ENCODE results near the gene SNAPC2.

The SNAPC2 gene

GRCh38 chr19:7874897-7875273 is 45.3 kb upstream of the SNAPC2 start:
- H3K27ac ChIP-seq (replicated peaks), result no peak overlapping the region
- peaks cover 23% of the 10 kb centered on the region for H3K27me3 ChIP-seq (ENCODE audit: insufficient read depth, poor library complexity, severe bottlenecking)
- DNase-seq (ENCODE audit: low read depth in 1 of 2, low spot score in 1 of 2), result no peak
- TF ChIP-seq SPI1 (IDR thresholded peaks at IDR 0.05; ENCODE audit: borderline replicate concordance, low read depth), result no peak
- no peak overlapping the region for H3K4me3 ChIP-seq (replicated peaks; ENCODE audit: insufficient read depth, low read length)

DNA sequence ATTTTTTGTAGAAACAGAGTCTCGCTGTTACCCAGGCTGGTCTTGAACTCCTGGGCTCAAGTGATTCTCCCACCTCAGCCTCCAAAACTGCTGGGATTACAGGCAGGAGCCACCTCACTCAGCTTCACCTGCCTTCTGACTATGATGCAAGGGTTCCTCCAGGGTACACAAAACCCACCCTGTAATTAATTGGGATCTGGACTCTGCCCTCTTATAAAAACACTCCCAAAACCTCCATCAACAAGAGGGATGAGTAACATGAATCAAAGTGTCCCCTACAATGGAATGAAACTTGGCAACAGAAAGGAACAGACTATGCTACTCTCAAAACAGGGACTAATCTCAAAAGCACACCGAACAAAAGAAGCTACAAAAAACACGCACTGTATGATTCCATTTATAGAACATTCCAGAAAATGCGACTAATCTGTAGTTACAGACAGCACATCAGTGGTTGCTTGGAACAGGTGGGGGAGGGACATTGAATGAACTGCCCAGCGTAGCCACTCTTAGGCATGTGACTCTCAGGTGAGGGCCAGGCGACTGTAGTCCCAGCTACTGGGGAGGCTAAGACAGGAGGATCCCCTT is 42.8 kb upstream of the SNAPC2 start:
- H3K27ac ChIP-seq (replicated peaks), result no peak overlapping the region
- no peak for DNase-seq (ENCODE audit: low read depth in 1 of 2, low spot score in 1 of 2)
- H3K4me3 ChIP-seq (replicated peaks; ENCODE audit: insufficient read depth, low read length), result no peak overlapping the region
- TF ChIP-seq, protein P1, sequence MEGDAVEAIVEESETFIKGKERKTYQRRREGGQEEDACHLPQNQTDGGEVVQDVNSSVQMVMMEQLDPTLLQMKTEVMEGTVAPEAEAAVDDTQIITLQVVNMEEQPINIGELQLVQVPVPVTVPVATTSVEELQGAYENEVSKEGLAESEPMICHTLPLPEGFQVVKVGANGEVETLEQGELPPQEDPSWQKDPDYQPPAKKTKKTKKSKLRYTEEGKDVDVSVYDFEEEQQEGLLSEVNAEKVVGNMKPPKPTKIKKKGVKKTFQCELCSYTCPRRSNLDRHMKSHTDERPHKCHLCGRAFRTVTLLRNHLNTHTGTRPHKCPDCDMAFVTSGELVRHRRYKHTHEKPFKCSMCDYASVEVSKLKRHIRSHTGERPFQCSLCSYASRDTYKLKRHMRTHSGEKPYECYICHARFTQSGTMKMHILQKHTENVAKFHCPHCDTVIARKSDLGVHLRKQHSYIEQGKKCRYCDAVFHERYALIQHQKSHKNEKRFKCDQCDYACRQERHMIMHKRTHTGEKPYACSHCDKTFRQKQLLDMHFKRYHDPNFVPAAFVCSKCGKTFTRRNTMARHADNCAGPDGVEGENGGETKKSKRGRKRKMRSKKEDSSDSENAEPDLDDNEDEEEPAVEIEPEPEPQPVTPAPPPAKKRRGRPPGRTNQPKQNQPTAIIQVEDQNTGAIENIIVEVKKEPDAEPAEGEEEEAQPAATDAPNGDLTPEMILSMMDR (IDR thresholded peaks at IDR 0.05; ENCODE audit: insufficient read depth, low read length), result no peak
- TF ChIP-seq GABPA (IDR thresholded peaks at IDR 0.05; ENCODE audit: low read depth), result no peak
- TF ChIP-seq SPI1 (IDR thresholded peaks at IDR 0.05; ENCODE audit: borderline replicate concordance, low read depth), result no peak
- no peak for TF ChIP-seq POLR2AphosphoS5 (IDR thresholded peaks at IDR 0.05; ENCODE audit: low read depth)
- no peak for TF ChIP-seq REST (IDR thresholded peaks at IDR 0.05; ENCODE audit: insufficient replicate concordance, low read depth)
- H3K27me3 ChIP-seq (ENCODE audit: insufficient read depth, poor library complexity, severe bottlenecking), result peaks cover 23% of the 10 kb centered on the region

GRCh38 chr19:7879111-7879807 is 40.9 kb upstream of the SNAPC2 start:
- DNase-seq (ENCODE audit: low read depth in 1 of 2, low spot score in 1 of 2), result no peak
- TF ChIP-seq SPI1 (IDR thresholded peaks at IDR 0.05; ENCODE audit: borderline replicate concordance, low read depth) (no peak), GABPA (IDR thresholded peaks at IDR 0.05; ENCODE audit: low read depth) (no peak), REST (IDR thresholded peaks at IDR 0.05; ENCODE audit: insufficient replicate concordance, low read depth) (no peak), POLR2AphosphoS5 (IDR thresholded peaks at IDR 0.05; ENCODE audit: low read depth) (no peak)
- TF ChIP-seq, protein P1 (IDR thresholded peaks at IDR 0.05; ENCODE audit: insufficient read depth, low read length), result no peak

DNA sequence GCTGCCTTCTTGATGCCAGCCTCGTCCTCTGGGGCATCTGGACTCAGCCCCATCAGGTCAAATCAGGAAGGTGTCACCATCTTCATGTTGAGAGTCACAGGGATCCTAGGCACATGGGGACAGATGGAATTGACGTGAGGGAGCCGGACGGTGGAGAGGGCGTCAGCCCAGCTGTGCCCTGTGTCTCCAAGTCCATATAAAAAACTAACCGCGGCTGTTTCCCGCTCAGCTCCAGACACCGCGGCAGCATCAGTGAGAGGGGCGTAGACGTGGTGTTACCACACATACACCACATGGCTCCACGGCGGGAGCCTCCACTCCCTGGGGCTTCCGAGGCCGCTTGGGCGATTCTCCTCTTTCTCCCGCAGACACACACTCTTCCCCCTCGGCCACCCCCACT is 40.3 kb upstream of the SNAPC2 start:
- H3K27me3 ChIP-seq (ENCODE audit: insufficient read depth, poor library complexity, severe bottlenecking), result peaks cover 4% of the 10 kb centered on the region
- H3K4me3 ChIP-seq (replicated peaks; ENCODE audit: insufficient read depth, low read length), result no peak overlapping the region
- TF ChIP-seq REST (IDR thresholded peaks at IDR 0.05; ENCODE audit: insufficient replicate concordance, low read depth) (no peak), SPI1 (IDR thresholded peaks at IDR 0.05; ENCODE audit: borderline replicate concordance, low read depth) (no peak), POLR2AphosphoS5 (IDR thresholded peaks at IDR 0.05; ENCODE audit: low read depth) (no peak), GABPA (IDR thresholded peaks at IDR 0.05; ENCODE audit: low read depth) (no peak)
- no peak for DNase-seq (ENCODE audit: low read depth in 1 of 2, low spot score in 1 of 2)
- no peak overlapping the region for H3K27ac ChIP-seq (replicated peaks)

More at GRCh38 chr19:7879111-7879807, 40.9 kb upstream of the SNAPC2 start:
- Histone ChIP-seq H3K27ac (replicated peaks) (no peak overlapping the region), H3K27me3 (ENCODE audit: insufficient read depth, poor library complexity, severe bottlenecking) (peaks cover 9% of the 10 kb centered on the region), H3K4me3 (replicated peaks; ENCODE audit: insufficient read depth, low read length) (no peak overlapping the region)

Measured in HL-60 (cell line).